ENCODE data around the gene OFD1.

DNA sequence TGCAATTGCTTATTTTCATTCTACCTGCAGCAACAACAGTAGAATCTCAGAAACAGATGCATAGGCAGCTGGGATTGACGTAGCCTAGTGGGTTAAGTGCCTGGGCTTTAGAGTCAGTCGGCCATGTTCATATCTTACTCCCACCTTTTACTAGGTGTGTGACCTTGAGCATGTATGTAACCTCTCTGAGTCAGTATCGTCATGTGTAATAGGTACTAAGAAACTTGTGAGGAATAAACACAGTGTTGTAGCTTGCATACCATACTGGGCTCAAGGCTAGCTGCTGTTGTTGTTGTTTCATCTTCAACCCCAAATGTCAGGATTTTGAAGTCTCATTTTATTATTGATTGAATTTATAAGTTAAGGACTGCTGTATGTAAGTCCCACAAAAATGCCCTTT, 31.4 kb upstream of the OFD1 start:
- TF ChIP-seq POLR2A (IDR thresholded peaks at IDR 0.05): no peak
- TF ChIP-seq, protein P1, sequence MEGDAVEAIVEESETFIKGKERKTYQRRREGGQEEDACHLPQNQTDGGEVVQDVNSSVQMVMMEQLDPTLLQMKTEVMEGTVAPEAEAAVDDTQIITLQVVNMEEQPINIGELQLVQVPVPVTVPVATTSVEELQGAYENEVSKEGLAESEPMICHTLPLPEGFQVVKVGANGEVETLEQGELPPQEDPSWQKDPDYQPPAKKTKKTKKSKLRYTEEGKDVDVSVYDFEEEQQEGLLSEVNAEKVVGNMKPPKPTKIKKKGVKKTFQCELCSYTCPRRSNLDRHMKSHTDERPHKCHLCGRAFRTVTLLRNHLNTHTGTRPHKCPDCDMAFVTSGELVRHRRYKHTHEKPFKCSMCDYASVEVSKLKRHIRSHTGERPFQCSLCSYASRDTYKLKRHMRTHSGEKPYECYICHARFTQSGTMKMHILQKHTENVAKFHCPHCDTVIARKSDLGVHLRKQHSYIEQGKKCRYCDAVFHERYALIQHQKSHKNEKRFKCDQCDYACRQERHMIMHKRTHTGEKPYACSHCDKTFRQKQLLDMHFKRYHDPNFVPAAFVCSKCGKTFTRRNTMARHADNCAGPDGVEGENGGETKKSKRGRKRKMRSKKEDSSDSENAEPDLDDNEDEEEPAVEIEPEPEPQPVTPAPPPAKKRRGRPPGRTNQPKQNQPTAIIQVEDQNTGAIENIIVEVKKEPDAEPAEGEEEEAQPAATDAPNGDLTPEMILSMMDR (IDR thresholded peaks at IDR 0.05): no peak
